NCI-H82 treated with DMSO at 0.1 percent for 48 hours (cell line): Measurements from ENCODE around the gene POLE4.

Experiments
- DNase-seq: peaks from one replicate; lab custom pipeline; 2025; ENCODE audit not compliant: unreplicated experiment; lab: John Stamatoyannopoulos, UW

Gene POLE4

DNA sequence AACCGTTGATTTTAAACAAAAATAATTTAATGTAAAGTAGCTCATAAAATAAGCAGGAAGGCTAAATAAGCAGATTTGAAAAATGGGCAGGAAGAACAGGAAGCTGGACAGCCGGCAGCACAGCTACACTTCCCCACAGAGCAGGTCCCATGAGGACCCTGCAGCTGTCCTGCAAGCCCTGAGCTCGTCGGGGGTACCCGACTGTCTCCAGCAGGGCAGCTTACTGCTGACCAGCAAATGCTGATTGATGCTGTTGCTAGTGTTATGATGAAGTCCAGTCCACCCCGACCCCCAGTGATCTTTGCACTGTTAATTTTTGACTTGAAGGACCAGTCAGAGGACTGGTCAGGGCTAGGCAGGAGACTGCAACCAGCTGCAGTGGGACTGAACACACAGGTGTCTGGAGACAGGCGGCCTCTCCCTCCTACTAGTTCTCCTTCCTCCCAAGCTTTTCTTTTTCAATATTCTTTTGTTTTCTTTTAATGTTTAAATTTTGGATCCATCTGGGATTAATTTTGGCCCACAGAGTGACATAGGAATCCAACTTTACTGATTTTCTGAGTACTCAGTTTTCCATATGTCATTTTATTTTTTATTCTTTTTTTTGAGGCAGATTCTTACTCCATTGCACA, 27.7 kb downstream of the POLE4 start:
- DNase-seq: no peak

DNA sequence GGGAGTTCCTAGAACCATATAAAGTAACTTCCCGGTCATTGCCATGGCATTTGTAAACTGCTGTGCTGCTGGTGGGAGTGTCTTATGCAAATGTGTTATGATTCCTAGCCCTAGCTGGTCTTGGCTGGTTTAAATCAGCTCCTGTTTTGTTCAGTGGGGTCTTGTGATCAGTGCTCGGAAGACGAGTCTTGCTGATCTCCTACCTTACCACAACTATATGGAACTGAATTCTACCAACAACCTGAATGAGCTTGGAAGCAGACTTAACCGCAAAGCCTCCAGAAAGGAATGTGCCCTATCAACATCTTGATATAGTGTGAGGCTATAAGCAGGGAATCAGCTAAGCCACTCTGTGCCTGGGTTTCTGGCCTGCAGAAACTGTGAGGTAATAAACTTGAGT, 33.5 kb downstream of the POLE4 start:
- DNase-seq: no peak

DNA sequence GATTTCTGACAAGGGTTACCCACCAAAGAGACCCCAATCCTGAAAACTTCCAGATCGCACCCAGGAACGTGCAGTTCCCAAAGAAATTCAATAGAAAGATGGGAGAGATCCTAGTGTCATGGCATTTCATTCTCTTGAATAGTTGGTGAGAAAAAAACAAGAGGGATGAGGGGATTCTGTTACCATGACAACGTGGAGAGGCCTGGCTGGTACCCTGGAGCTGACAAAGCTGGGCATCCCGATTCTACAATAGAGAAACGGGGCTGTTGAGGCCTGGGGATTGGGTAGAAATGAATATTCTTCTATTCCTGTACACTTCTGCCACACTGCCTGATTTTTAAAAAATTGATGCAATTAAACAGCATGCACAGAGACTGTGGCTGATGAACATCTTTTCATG, 41.0 kb downstream of the POLE4 start:
- no peak for DNase-seq

DNA sequence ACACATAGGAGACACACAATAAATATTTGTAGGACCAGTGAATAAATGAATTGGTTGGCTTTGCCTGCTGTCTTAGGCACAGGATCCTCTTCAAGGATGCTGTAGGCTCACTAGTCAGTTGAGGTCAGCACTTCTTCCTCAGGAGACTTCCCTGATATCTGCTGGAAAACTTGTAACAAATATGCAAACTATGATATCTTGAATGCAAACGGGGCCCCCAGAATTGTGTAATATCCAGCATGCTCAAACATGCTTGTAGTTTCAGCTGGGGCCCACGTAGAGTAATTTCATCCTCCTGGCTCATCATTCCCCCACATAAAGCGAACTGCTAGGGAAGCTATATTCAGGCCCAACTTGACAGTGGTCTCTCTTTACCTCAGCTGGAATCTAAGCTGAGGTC, 43.6 kb downstream of the POLE4 start:
- no peak for DNase-seq

DNA sequence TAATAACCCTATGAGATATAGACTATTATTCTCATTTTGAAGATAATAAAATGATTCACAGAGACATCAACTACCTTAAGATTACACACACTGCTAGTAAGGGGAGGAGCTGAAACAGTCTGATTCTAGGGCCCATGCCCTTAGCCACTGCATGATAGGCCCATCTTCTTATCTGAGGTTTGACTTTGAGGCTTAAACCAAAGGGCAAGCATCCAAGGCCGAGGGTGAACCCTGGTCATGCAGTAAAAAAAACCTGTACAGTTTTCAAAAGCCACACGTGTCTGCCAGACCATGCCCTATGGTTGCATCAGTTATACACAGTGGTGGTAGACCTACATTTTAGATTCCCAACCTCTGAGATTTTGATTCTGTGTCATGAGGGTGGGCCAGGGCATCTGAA, 44.8 kb downstream of the POLE4 start:
- DNase-seq: no peak

DNA sequence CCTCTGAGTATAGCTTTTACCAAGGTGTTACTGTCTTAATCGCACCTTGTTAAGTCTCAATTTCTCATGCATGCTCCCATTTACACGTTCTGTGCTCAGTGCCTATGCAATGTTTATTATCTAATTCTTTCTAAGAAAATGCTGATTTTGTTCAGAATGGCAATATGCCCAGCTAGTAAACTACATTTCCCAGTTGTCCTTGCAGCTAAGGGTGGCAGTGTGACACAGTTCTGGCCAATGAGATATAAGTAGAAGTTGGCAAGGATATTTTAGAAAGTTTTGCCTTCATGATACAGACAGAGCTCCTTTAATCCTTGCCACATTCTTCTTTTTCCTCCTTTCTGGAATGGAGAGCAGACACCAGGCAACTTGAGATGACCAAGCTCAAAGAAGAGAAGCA, 45.3 kb downstream of the POLE4 start:
- no peak for DNase-seq

DNA sequence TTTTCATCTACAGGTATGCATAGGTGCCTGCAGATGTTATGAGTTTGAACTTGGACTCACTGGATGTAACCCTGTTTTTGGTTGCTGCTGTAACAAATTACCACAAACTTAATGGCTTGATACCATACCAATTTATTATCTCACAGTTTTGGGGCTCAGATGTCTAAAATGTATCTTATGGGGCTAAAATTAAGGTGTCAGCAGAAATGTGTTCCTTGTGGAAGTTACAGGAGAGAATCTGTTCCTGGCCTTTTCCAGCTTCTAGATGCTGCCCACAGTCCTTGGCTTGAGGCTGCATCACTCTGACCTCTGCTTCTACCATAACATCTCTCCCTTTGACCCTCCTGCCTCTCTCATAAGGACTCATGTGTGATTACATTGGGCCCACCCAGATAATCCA, 47.6 kb downstream of the POLE4 start:
- no peak for DNase-seq

DNA sequence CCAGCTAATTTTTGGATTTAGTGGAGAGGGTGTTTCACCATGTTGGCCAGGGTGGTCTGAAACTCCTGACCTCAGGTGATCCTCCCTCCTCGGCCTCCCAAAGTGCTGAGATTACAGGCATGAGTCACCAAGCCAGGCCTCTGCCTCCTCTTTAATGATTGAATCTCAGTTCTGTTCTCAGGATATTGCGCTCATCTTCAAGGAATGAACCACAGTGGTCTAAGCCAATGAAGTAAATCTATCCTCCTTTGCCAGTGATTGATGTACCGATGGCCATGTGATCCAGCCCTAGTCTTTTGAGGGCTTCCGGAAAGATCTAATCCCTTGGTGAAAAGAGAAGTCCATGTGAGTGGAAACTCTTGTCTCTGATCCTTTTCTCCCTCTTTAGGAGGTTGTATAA, 48.6 kb downstream of the POLE4 start:
- no peak for DNase-seq

DNA sequence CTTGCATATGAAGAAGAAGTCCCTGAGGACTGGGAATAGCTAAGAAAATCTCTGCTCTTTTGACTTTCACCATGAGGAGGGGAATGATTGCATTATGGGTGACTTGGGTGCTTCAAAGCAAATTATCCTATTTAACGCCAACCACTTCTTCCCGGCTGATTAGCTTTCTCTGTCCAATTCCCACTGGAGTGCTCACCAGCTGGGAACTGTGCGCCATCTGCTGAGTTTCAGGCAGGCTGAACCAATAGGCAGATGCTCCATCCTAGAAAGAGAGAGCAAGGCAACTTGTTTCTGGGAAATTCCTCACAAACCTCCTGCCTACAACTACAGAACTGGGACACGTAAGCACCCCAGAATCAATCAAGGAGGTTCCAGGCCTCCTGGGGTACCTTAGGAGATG, 49.4 kb downstream of the POLE4 start:
- peak; percentile 85 for DNase-seq

DNA sequence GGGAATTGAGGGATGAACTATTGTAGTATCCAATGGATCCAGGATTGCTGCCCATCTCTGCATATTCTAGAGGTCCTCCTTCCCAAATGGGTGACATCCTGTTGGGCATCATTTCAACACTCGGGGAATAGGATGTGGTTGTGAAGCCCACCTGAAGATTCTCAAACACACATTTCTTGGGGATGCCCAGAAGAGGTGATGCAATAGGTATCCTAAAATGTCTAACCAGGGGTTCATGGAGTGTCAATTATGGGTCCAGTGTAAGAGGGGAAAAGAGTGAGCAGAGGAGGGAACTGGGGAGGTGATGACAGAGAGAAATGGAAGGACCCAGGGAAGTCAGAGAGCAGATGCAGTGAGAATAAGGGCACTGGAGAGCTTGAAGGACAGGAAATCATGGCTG, 52.1 kb downstream of the POLE4 start:
- DNase-seq: no peak

DNA sequence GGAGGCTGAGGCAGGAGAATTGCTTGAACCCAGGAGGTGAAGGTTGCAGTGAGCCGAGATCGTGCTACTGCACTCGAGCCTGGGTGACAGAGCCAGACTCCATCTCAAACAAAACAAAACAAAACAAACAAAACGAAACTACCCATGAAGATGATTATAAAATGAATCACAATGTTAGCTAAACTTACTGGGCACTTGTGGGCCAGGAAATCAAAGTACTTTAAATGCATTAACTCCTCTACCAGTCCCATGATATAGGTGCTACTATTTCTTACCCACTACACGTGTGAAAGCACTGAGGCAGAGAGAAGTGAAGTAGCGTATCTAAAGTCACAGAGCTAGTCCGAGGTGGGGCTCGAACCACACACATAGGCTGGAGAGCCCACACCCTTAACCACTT, 53.6 kb downstream of the POLE4 start:
- DNase-seq: no peak

DNA sequence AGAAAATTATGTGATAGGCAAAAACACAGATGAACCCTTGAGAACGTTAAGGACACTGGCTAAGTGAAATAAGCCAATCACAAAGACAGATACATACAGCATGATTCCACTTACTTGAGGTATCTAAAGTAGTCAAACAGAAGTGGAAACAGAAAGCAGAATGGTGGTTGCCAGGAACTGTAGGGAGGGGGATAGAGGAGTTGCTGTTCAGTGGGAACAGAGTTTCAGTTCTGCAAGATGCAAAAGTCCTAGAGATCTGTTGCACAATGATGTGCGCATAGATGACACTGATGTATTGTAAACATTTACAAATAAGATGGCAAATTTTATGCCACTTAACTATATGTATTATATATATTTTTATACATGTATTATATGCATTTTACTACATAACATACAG, 59.7 kb downstream of the POLE4 start:
- DNase-seq: no peak
